Activated CD8-positive, alpha-beta T cell treated with anti-CD3 and anti-CD28 coated beads, Interleukin-2, amount 10 ng/mL, durations not matched to agents 7 days and 5 days (primary cell): Measurements from ENCODE around the gene GAB2. TPM values are rescaled to one million over a fixed set of nuclear protein-coding genes. Genes with fewer than 3 reads are reported as not detected.
A peak's percentile ranks its signal among the peaks of the same experiment; 100 is the strongest.

Experiments
- ATAC-seq: fragments of 150-1000 bp; cut with Tn5 transposase; one replicate; pipeline ENCODE4 v1.10.0; 2021; ENCODE audit warnings: moderate library complexity
- CTCF ChIA-PET: fragments of 350-600 bp; sonication (Branson Sonifier 250); formaldehyde crosslinking; loops from one replicate; lab custom pipeline; 2021; ENCODE audit warnings: antibody characterized with exemption; lab: Charles Lee
- POLR2A ChIA-PET: fragments of 350-600 bp; sonication (Branson Sonifier 250); formaldehyde crosslinking; loops from one replicate; lab custom pipeline; 2021; ENCODE audit warnings: antibody characterized with exemption; lab: Charles Lee
- DNase-seq: peaks from one replicate; pipeline ENCODE4 v3.0.0-alpha.2; 2020
- H3K27ac Mint-ChIP-seq: one replicate; pipeline ENCODE4 v1.8.0; 2021; ENCODE audit warnings: mild to moderate bottlenecking, mixed read lengths
- H3K27me3 Mint-ChIP-seq: one replicate; pipeline ENCODE4 v1.8.0; 2021; ENCODE audit warnings: low read depth, mixed read lengths
- H3K36me3 Mint-ChIP-seq: one replicate; pipeline ENCODE4 v1.8.0; 2021; ENCODE audit warnings: low read depth, mixed read lengths
- H3K4me1 Mint-ChIP-seq: one replicate; pipeline ENCODE4 v1.8.0; 2021; ENCODE audit warnings: low read depth, mixed read lengths
- H3K4me3 Mint-ChIP-seq: one replicate; pipeline ENCODE4 v1.8.0; 2021; ENCODE audit warnings: mild to moderate bottlenecking, mixed read lengths
- H3K9me3 Mint-ChIP-seq: one replicate; pipeline ENCODE4 v1.8.0; 2022; ENCODE audit warnings: mixed read lengths; ENCODE audit not compliant: insufficient read depth
- total RNA-seq, 2 experiments: library from RNA; stranded (reverse); gene quantifications; one replicate each; pipeline ENCODE4 v1.2.3, GENCODE V29; 2021

GAB2 gene
- total RNA-seq, 2 experiments from 2014 or later = 7.6 to 9.8 TPM

- no peak for DNase-seq
- POLR2A ChIA-PET = no interaction called here
- H3K27me3 Mint-ChIP-seq = peaks cover 3% of the 10 kb centered on the region
- peaks cover 37% of the 10 kb centered on the region for H3K4me1 Mint-ChIP-seq
- peak overlapping the region; percentile 87 for H3K27ac Mint-ChIP-seq
- peak overlapping the region; percentile 35 for H3K4me3 Mint-ChIP-seq
- no peaks in the 10 kb centered on the region for H3K9me3 Mint-ChIP-seq
- peak; percentile 47 for ATAC-seq
- H3K36me3 Mint-ChIP-seq = peaks cover 11% of the 10 kb centered on the region
- CTCF ChIA-PET = interaction anchor here (1.1 to 2.2 kb wide), 6 partner anchors 10 to 218 kb away, joined by 3 to 10 read pairs (median 4); no protein-coding TSS in a partner anchor
Measured at GRCh38 chr11:78350091-78350645, 67.5 kb downstream of the GAB2 start.

GRCh38 chr11:78349624-78350023, 68.0 kb downstream of the GAB2 start:
- Mint-ChIP-seq H3K27ac (peak overlapping the region; percentile 87), H3K27me3 (peaks cover 3% of the 10 kb centered on the region), H3K4me3 (peak overlapping the region; percentile 35), H3K36me3 (peaks cover 11% of the 10 kb centered on the region), H3K9me3 (no peaks in the 10 kb centered on the region), H3K4me1 (peaks cover 32% of the 10 kb centered on the region)
- DNase-seq (no peak), ATAC-seq (no peak)
- ChIA-PET POLR2A (no interaction called here), CTCF (interaction anchor here (1.1 to 2.2 kb wide), 4 partner anchors 10 to 215 kb away, joined by 3 to 10 read pairs (median 6); no protein-coding TSS in a partner anchor)

- peaks cover 11% of the 10 kb centered on the region for H3K36me3 Mint-ChIP-seq
- ChIA-PET CTCF (interaction anchor here (2.2 kb wide), 1 partner anchor 9 kb away, joined by 10 read pairs; no protein-coding TSS in a partner anchor), POLR2A (no interaction called here)
- H3K27me3 Mint-ChIP-seq = peaks cover 3% of the 10 kb centered on the region
- H3K9me3 Mint-ChIP-seq = no peaks in the 10 kb centered on the region
- no peak for DNase-seq
- H3K4me1 Mint-ChIP-seq = peaks cover 30% of the 10 kb centered on the region
- no peak overlapping the region for H3K27ac Mint-ChIP-seq
- ATAC-seq = no peak
- peak overlapping the region; percentile 35 for H3K4me3 Mint-ChIP-seq
Measured at GRCh38 chr11:78349114-78349513, 68.5 kb downstream of the GAB2 start.

- no peak for DNase-seq
- H3K4me3 Mint-ChIP-seq = no peak overlapping the region
- CTCF ChIA-PET = no interaction called here
- peaks cover 5% of the 10 kb centered on the region for H3K27me3 Mint-ChIP-seq
- H3K27ac Mint-ChIP-seq = no peak overlapping the region
- no peaks in the 10 kb centered on the region for H3K9me3 Mint-ChIP-seq
- peaks cover 34% of the 10 kb centered on the region for H3K4me1 Mint-ChIP-seq
- ATAC-seq = no peak
- POLR2A ChIA-PET = no interaction called here
- H3K36me3 Mint-ChIP-seq = peaks cover 11% of the 10 kb centered on the region
Measured at GRCh38 chr11:78347956-78348355, 69.7 kb downstream of the GAB2 start.

GRCh38 chr11:78346799-78347198, 70.8 kb downstream of the GAB2 start:
- DNase-seq = no peak
- CTCF ChIA-PET = interaction anchor here (1.6 kb wide), 1 partner anchor 14 kb away, joined by 3 read pairs; no protein-coding TSS in a partner anchor
- ATAC-seq = no peak
- POLR2A ChIA-PET = no interaction called here
- Mint-ChIP-seq H3K9me3 (no peaks in the 10 kb centered on the region), H3K4me1 (peaks cover 34% of the 10 kb centered on the region), H3K27ac (no peak overlapping the region), H3K4me3 (no peak overlapping the region), H3K27me3 (peaks cover 5% of the 10 kb centered on the region), H3K36me3 (peaks cover 15% of the 10 kb centered on the region)

- H3K9me3 Mint-ChIP-seq = no peaks in the 10 kb centered on the region
- ChIA-PET CTCF (no interaction called here), POLR2A (interaction anchor here (0.6 kb wide), 2 partner anchors 143 to 211 kb away, joined by 3 to 4 read pairs; no protein-coding TSS in a partner anchor)
- peaks cover 5% of the 10 kb centered on the region for H3K27me3 Mint-ChIP-seq
- H3K36me3 Mint-ChIP-seq = peaks cover 24% of the 10 kb centered on the region
- no peak overlapping the region for H3K4me3 Mint-ChIP-seq
- H3K27ac Mint-ChIP-seq = no peak overlapping the region
- DNase-seq (no peak), ATAC-seq (no peak)
- H3K4me1 Mint-ChIP-seq = peaks cover 35% of the 10 kb centered on the region
Measured at GRCh38 chr11:78345450-78345849, 72.2 kb downstream of the GAB2 start.

GRCh38 chr11:78344676-78345075, 72.9 kb downstream of the GAB2 start:
- no peak overlapping the region for H3K4me3 Mint-ChIP-seq
- ChIA-PET CTCF (no interaction called here), POLR2A (no interaction called here)
- peaks cover 5% of the 10 kb centered on the region for H3K27me3 Mint-ChIP-seq
- H3K27ac Mint-ChIP-seq = no peak overlapping the region
- H3K36me3 Mint-ChIP-seq = peaks cover 24% of the 10 kb centered on the region
- DNase-seq (no peak), ATAC-seq (no peak)
- peaks cover 35% of the 10 kb centered on the region for H3K4me1 Mint-ChIP-seq
- H3K9me3 Mint-ChIP-seq = no peaks in the 10 kb centered on the region

GRCh38 chr11:78344094-78344493, 73.5 kb downstream of the GAB2 start:
- POLR2A ChIA-PET = no interaction called here
- H3K9me3 Mint-ChIP-seq = peaks cover 4% of the 10 kb centered on the region
- H3K36me3 Mint-ChIP-seq = peaks cover 29% of the 10 kb centered on the region
- no peak overlapping the region for H3K27ac Mint-ChIP-seq
- no peak for DNase-seq
- no peak overlapping the region for H3K4me3 Mint-ChIP-seq
- CTCF ChIA-PET = no interaction called here
- no peak for ATAC-seq
- peaks cover 5% of the 10 kb centered on the region for H3K27me3 Mint-ChIP-seq
- H3K4me1 Mint-ChIP-seq = peaks cover 35% of the 10 kb centered on the region

GRCh38 chr11:78343303-78343702, 74.3 kb downstream of the GAB2 start:
- no peak for DNase-seq
- POLR2A ChIA-PET = no interaction called here
- CTCF ChIA-PET = no interaction called here
- Mint-ChIP-seq H3K4me1 (peaks cover 32% of the 10 kb centered on the region), H3K36me3 (peaks cover 28% of the 10 kb centered on the region), H3K27ac (no peak overlapping the region), H3K9me3 (peaks cover 5% of the 10 kb centered on the region), H3K4me3 (no peak overlapping the region), H3K27me3 (peaks cover 5% of the 10 kb centered on the region)
- ATAC-seq = no peak

- Mint-ChIP-seq H3K4me1 (peaks cover 33% of the 10 kb centered on the region), H3K36me3 (peaks cover 24% of the 10 kb centered on the region), H3K4me3 (no peak overlapping the region), H3K9me3 (peaks cover 5% of the 10 kb centered on the region), H3K27me3 (peaks cover 6% of the 10 kb centered on the region), H3K27ac (no peak overlapping the region)
- ATAC-seq = no peak
- CTCF ChIA-PET = no interaction called here
- POLR2A ChIA-PET = no interaction called here
- no peak for DNase-seq
Measured at GRCh38 chr11:78341841-78342240, 75.8 kb downstream of the GAB2 start.

- peak; percentile 31 for ATAC-seq
- POLR2A ChIA-PET = interaction anchor here (0.6 kb wide), 1 partner anchor 8 kb away, joined by 3 read pairs; no protein-coding TSS in a partner anchor
- CTCF ChIA-PET = interaction anchor here (0.8 to 2.4 kb wide), 3 partner anchors 9 to 57 kb away, joined by 4 to 10 read pairs (median 4); no protein-coding TSS in a partner anchor
Measured at GRCh38 chr11:78340530-78340929, 77.1 kb downstream of the GAB2 start.

GRCh38 chr11:78339945-78340344, 77.7 kb downstream of the GAB2 start:
- Mint-ChIP-seq H3K27ac (peak overlapping the region; percentile 77), H3K4me3 (no peak overlapping the region), H3K4me1 (peaks cover 34% of the 10 kb centered on the region), H3K9me3 (peaks cover 14% of the 10 kb centered on the region), H3K27me3 (peaks cover 4% of the 10 kb centered on the region), H3K36me3 (peaks cover 34% of the 10 kb centered on the region)
- CTCF ChIA-PET = interaction anchor here (0.8 to 2.4 kb wide), 7 partner anchors 10 to 224 kb away, joined by 3 to 10 read pairs (median 4); partner anchors contain the start of gene GAB2
- DNase-seq (no peak), ATAC-seq (peak; percentile 61)
- POLR2A ChIA-PET = interaction anchor here (0.6 to 0.8 kb wide), 2 partner anchors 47 to 201 kb away, joined by 3 to 4 read pairs; partner anchors contain the start of gene ALG8

More at GRCh38 chr11:78340530-78340929, 77.1 kb downstream of the GAB2 start:
- no peak for DNase-seq
- peaks cover 34% of the 10 kb centered on the region for H3K4me1 Mint-ChIP-seq
- peaks cover 28% of the 10 kb centered on the region for H3K36me3 Mint-ChIP-seq
- peak overlapping the region; percentile 77 for H3K27ac Mint-ChIP-seq
- no peak overlapping the region for H3K4me3 Mint-ChIP-seq
- H3K9me3 Mint-ChIP-seq = peaks cover 8% of the 10 kb centered on the region
- H3K27me3 Mint-ChIP-seq = peaks cover 4% of the 10 kb centered on the region
